ENCODE measurements around the gene GAREM1. TPM values are rescaled to one million over a fixed set of nuclear protein-coding genes. Genes with fewer than 3 reads are reported as not detected.

Gene GAREM1
- total RNA-seq, 1 experiment from 2014 or later = 0.11 TPM

- H3K9me2 ChIP-seq (replicated peaks; ENCODE audit: insufficient read depth, low read length) = no peaks in the 10 kb centered on the region
- no peaks in the 10 kb centered on the region for H4K20me1 ChIP-seq (ENCODE audit: insufficient read depth, low read depth, low read length)
- H3K4me2 ChIP-seq (ENCODE audit: low read depth, low read length, poor library complexity, severe bottlenecking) = no peak overlapping the region
- H3K27ac ChIP-seq (ENCODE audit: low read length) = no peak overlapping the region
- H3K4me1 ChIP-seq (ENCODE audit: low read length) = no peaks in the 10 kb centered on the region
- H3K4me3 ChIP-seq (ENCODE audit: low read length) = no peak overlapping the region
- H3K27me3 ChIP-seq (ENCODE audit: low read length) = no peaks in the 10 kb centered on the region
- no peaks in the 10 kb centered on the region for H3K79me2 ChIP-seq (ENCODE audit: low read length)
- H3K9me3 ChIP-seq (ENCODE audit: low read length) = no peaks in the 10 kb centered on the region
- H3K36me3 ChIP-seq (ENCODE audit: insufficient read depth, low read length) = no peaks in the 10 kb centered on the region
- no peak for DNase-seq
- no peak overlapping the region for H3K9ac ChIP-seq (ENCODE audit: low read length)
- H2AFZ ChIP-seq (ENCODE audit: low read length) = no peak overlapping the region
These were observed 211.1 kb downstream of the GAREM1 start for GRCh38 chr18:32259553-32259952.

GRCh38 chr18:32258558-32259204 lies 212.0 kb downstream of the GAREM1 start:
- Histone ChIP-seq H2AFZ (ENCODE audit: low read length) (no peak overlapping the region), H3K9ac (ENCODE audit: low read length) (no peak overlapping the region), H3K4me2 (ENCODE audit: low read depth, low read length, poor library complexity, severe bottlenecking) (no peak overlapping the region), H3K27ac (ENCODE audit: low read length) (no peak overlapping the region), H4K20me1 (ENCODE audit: insufficient read depth, low read depth, low read length) (no peaks in the 10 kb centered on the region), H3K4me1 (ENCODE audit: low read length) (no peaks in the 10 kb centered on the region), H3K27me3 (ENCODE audit: low read length) (no peaks in the 10 kb centered on the region), H3K4me3 (ENCODE audit: low read length) (no peak overlapping the region), H3K9me3 (ENCODE audit: low read length) (no peaks in the 10 kb centered on the region), H3K79me2 (ENCODE audit: low read length) (no peaks in the 10 kb centered on the region), H3K9me2 (replicated peaks; ENCODE audit: insufficient read depth, low read length) (no peaks in the 10 kb centered on the region), H3K36me3 (ENCODE audit: insufficient read depth, low read length) (no peaks in the 10 kb centered on the region)
- DNase-seq = no peak

- H3K36me3 ChIP-seq (ENCODE audit: insufficient read depth, low read length) = no peaks in the 10 kb centered on the region
- no peaks in the 10 kb centered on the region for H3K27me3 ChIP-seq (ENCODE audit: low read length)
- H3K9me3 ChIP-seq (ENCODE audit: low read length) = no peaks in the 10 kb centered on the region
- H3K4me1 ChIP-seq (ENCODE audit: low read length) = no peaks in the 10 kb centered on the region
- no peak overlapping the region for H3K4me3 ChIP-seq (ENCODE audit: low read length)
- DNase-seq = no peak
- no peak overlapping the region for H2AFZ ChIP-seq (ENCODE audit: low read length)
- no peaks in the 10 kb centered on the region for H3K9me2 ChIP-seq (replicated peaks; ENCODE audit: insufficient read depth, low read length)
- no peak overlapping the region for H3K4me2 ChIP-seq (ENCODE audit: low read depth, low read length, poor library complexity, severe bottlenecking)
- H4K20me1 ChIP-seq (ENCODE audit: insufficient read depth, low read depth, low read length) = no peaks in the 10 kb centered on the region
- H3K9ac ChIP-seq (ENCODE audit: low read length) = no peak overlapping the region
- H3K79me2 ChIP-seq (ENCODE audit: low read length) = no peaks in the 10 kb centered on the region
- no peak overlapping the region for H3K27ac ChIP-seq (ENCODE audit: low read length)
These were observed 212.5 kb downstream of the GAREM1 start for GRCh38 chr18:32258148-32258547.

GRCh38 chr18:32257084-32257785 lies 213.4 kb downstream of the GAREM1 start:
- no peaks in the 10 kb centered on the region for H3K79me2 ChIP-seq (ENCODE audit: low read length)
- no peaks in the 10 kb centered on the region for H4K20me1 ChIP-seq (ENCODE audit: insufficient read depth, low read depth, low read length)
- H3K9ac ChIP-seq (ENCODE audit: low read length) = no peak overlapping the region
- no peaks in the 10 kb centered on the region for H3K4me1 ChIP-seq (ENCODE audit: low read length)
- H2AFZ ChIP-seq (ENCODE audit: low read length) = no peak overlapping the region
- H3K27me3 ChIP-seq (ENCODE audit: low read length) = no peaks in the 10 kb centered on the region
- no peaks in the 10 kb centered on the region for H3K9me3 ChIP-seq (ENCODE audit: low read length)
- no peak overlapping the region for H3K4me2 ChIP-seq (ENCODE audit: low read depth, low read length, poor library complexity, severe bottlenecking)
- H3K4me3 ChIP-seq (ENCODE audit: low read length) = no peak overlapping the region
- DNase-seq = no peak
- no peaks in the 10 kb centered on the region for H3K9me2 ChIP-seq (replicated peaks; ENCODE audit: insufficient read depth, low read length)
- H3K27ac ChIP-seq (ENCODE audit: low read length) = no peak overlapping the region
- H3K36me3 ChIP-seq (ENCODE audit: insufficient read depth, low read length) = no peaks in the 10 kb centered on the region

GRCh38 chr18:32255570-32255969 lies 215.1 kb downstream of the GAREM1 start:
- no peak for DNase-seq
- Histone ChIP-seq H3K9me3 (ENCODE audit: low read length) (no peaks in the 10 kb centered on the region), H3K4me1 (ENCODE audit: low read length) (no peaks in the 10 kb centered on the region), H4K20me1 (ENCODE audit: insufficient read depth, low read depth, low read length) (no peaks in the 10 kb centered on the region), H3K79me2 (ENCODE audit: low read length) (no peaks in the 10 kb centered on the region), H2AFZ (ENCODE audit: low read length) (no peak overlapping the region), H3K4me3 (ENCODE audit: low read length) (no peak overlapping the region), H3K27ac (ENCODE audit: low read length) (no peak overlapping the region), H3K27me3 (ENCODE audit: low read length) (no peaks in the 10 kb centered on the region), H3K4me2 (ENCODE audit: low read depth, low read length, poor library complexity, severe bottlenecking) (no peak overlapping the region), H3K36me3 (ENCODE audit: insufficient read depth, low read length) (no peaks in the 10 kb centered on the region), H3K9ac (ENCODE audit: low read length) (no peak overlapping the region), H3K9me2 (replicated peaks; ENCODE audit: insufficient read depth, low read length) (no peaks in the 10 kb centered on the region)

GRCh38 chr18:32252141-32252860 lies 218.4 kb downstream of the GAREM1 start:
- no peak for DNase-seq
- Histone ChIP-seq H3K4me3 (ENCODE audit: low read length) (no peak overlapping the region), H3K79me2 (ENCODE audit: low read length) (no peaks in the 10 kb centered on the region), H3K9me3 (ENCODE audit: low read length) (no peaks in the 10 kb centered on the region), H3K9me2 (replicated peaks; ENCODE audit: insufficient read depth, low read length) (no peaks in the 10 kb centered on the region), H3K36me3 (ENCODE audit: insufficient read depth, low read length) (no peaks in the 10 kb centered on the region), H3K9ac (ENCODE audit: low read length) (no peak overlapping the region), H3K27ac (ENCODE audit: low read length) (no peak overlapping the region), H2AFZ (ENCODE audit: low read length) (no peak overlapping the region), H3K4me1 (ENCODE audit: low read length) (no peaks in the 10 kb centered on the region), H3K4me2 (ENCODE audit: low read depth, low read length, poor library complexity, severe bottlenecking) (no peak overlapping the region), H4K20me1 (ENCODE audit: insufficient read depth, low read depth, low read length) (no peaks in the 10 kb centered on the region), H3K27me3 (ENCODE audit: low read length) (no peaks in the 10 kb centered on the region)

- no peaks in the 10 kb centered on the region for H3K4me1 ChIP-seq (ENCODE audit: low read length)
- no peak for DNase-seq
- no peaks in the 10 kb centered on the region for H3K79me2 ChIP-seq (ENCODE audit: low read length)
- no peaks in the 10 kb centered on the region for H3K9me3 ChIP-seq (ENCODE audit: low read length)
- H3K4me3 ChIP-seq (ENCODE audit: low read length) = no peak overlapping the region
- H3K27me3 ChIP-seq (ENCODE audit: low read length) = no peaks in the 10 kb centered on the region
- no peak overlapping the region for H2AFZ ChIP-seq (ENCODE audit: low read length)
- no peaks in the 10 kb centered on the region for H3K36me3 ChIP-seq (ENCODE audit: insufficient read depth, low read length)
- H3K9ac ChIP-seq (ENCODE audit: low read length) = no peak overlapping the region
- no peaks in the 10 kb centered on the region for H4K20me1 ChIP-seq (ENCODE audit: insufficient read depth, low read depth, low read length)
- H3K9me2 ChIP-seq (replicated peaks; ENCODE audit: insufficient read depth, low read length) = no peaks in the 10 kb centered on the region
- no peak overlapping the region for H3K4me2 ChIP-seq (ENCODE audit: low read depth, low read length, poor library complexity, severe bottlenecking)
- no peak overlapping the region for H3K27ac ChIP-seq (ENCODE audit: low read length)
These were observed 219.2 kb downstream of the GAREM1 start for GRCh38 chr18:32251466-32251865.

- Histone ChIP-seq H3K4me3 (ENCODE audit: low read length) (no peak overlapping the region), H3K27ac (ENCODE audit: low read length) (no peak overlapping the region), H3K9me3 (ENCODE audit: low read length) (no peaks in the 10 kb centered on the region), H3K9me2 (replicated peaks; ENCODE audit: insufficient read depth, low read length) (no peaks in the 10 kb centered on the region), H4K20me1 (ENCODE audit: insufficient read depth, low read depth, low read length) (no peaks in the 10 kb centered on the region), H3K4me2 (ENCODE audit: low read depth, low read length, poor library complexity, severe bottlenecking) (no peak overlapping the region), H3K27me3 (ENCODE audit: low read length) (no peaks in the 10 kb centered on the region), H3K79me2 (ENCODE audit: low read length) (no peaks in the 10 kb centered on the region), H2AFZ (ENCODE audit: low read length) (no peak overlapping the region), H3K4me1 (ENCODE audit: low read length) (no peaks in the 10 kb centered on the region), H3K9ac (ENCODE audit: low read length) (no peak overlapping the region), H3K36me3 (ENCODE audit: insufficient read depth, low read length) (no peaks in the 10 kb centered on the region)
- DNase-seq = no peak
These were observed 221.3 kb downstream of the GAREM1 start for GRCh38 chr18:32249147-32249929.
